H1 (cell line): ENCODE data around the gene CXCL14. TPM values are rescaled to one million over a fixed set of nuclear protein-coding genes. Genes with fewer than 3 reads are reported as not detected.

Experiments used
- CTCF ChIA-PET: fragments of 300-600 bp; sonication (Branson Sonifier 250); formaldehyde crosslinking; loops from one replicate; lab custom pipeline; 2021; ENCODE audit not compliant: partially characterized antibody; lab: Charles Lee
- POLR2A ChIA-PET: fragments of 300-600 bp; sonication (Branson Sonifier 250); formaldehyde crosslinking; loops from one replicate; lab custom pipeline; 2021; ENCODE audit warnings: inconsistent platforms; ENCODE audit not compliant: partially characterized antibody; lab: Charles Lee
- DNase-seq, 2 experiments: peaks; one replicate each; pipeline versions ENCODE4 v3.0.0 to v3.0.0-alpha.2; 2010 to 2022; ENCODE audit warnings: low spot score in 2 of 2, low read depth in 1 of 2, mixed read lengths in 1 of 2
- FAIRE-seq: peaks from 2 replicates; lab custom pipeline; 2011; peaks lifted over from hg19 to GRCh38; lab: Jason Lieb, UNC
- H2AFZ ChIP-seq: 2 replicates; pipeline ENCODE4 v1.8.1; 2012; ENCODE audit warnings: low read length, inconsistent platforms
- H2AK5ac ChIP-seq: 2 replicates; pipeline ENCODE4 v1.6.1; 2013; ENCODE audit warnings: low read depth, low read length
- H2BK120ac ChIP-seq: replicated peaks from 2 replicates; pipeline ENCODE3; 2013; ENCODE audit warnings: low read depth, low read length, inconsistent platforms
- H2BK12ac ChIP-seq: 2 replicates; pipeline ENCODE4 v1.6.1; 2013; ENCODE audit warnings: low read depth, low read length
- H2BK15ac ChIP-seq: 2 replicates; pipeline ENCODE4 v1.6.1; 2013; ENCODE audit warnings: low read length
- H2BK20ac ChIP-seq: 2 replicates; pipeline ENCODE4 v1.6.1; 2013; ENCODE audit warnings: low read length
- H2BK5ac ChIP-seq: 2 replicates; pipeline ENCODE4 v1.6.1; 2013; ENCODE audit warnings: low read depth, low read length
- H3K14ac ChIP-seq: 2 replicates; pipeline ENCODE4 v1.6.1; 2013; ENCODE audit warnings: inconsistent platforms; ENCODE audit not compliant: insufficient read length
- H3K18ac ChIP-seq: 2 replicates; pipeline ENCODE4 v1.6.1; 2013; ENCODE audit warnings: low read length; ENCODE audit errors: extremely low read depth
- H3K23ac ChIP-seq: 2 replicates; pipeline ENCODE4 v1.6.1; 2013; ENCODE audit warnings: inconsistent platforms; ENCODE audit not compliant: insufficient read length
- H3K23me2 ChIP-seq: 2 replicates; pipeline ENCODE4 v1.6.1; 2013; ENCODE audit warnings: low read depth, low read length
- H3K27ac ChIP-seq: 2 replicates; pipeline ENCODE4 v1.6.1; 2011; ENCODE audit warnings: low read depth, low read length, inconsistent platforms
- H3K27me3 ChIP-seq, 4 experiments: replicated peaks in 1 of 4; 1 replicate in 1 of 4; 2 replicates in 3 of 4; pipeline versions ENCODE4 v1.6.1 to v1.8.1; 2011 to 2013; ENCODE audit warnings: low read length in 3 of 4, mild to moderate bottlenecking in 3 of 4, inconsistent platforms in 2 of 4, mixed read lengths in 2 of 4, moderate library complexity in 1 of 4; ENCODE audit not compliant: control insufficient read depth in 3 of 4, insufficient read depth in 3 of 4; ENCODE audit errors: extremely low read depth in 1 of 4
- H3K36me3 ChIP-seq, 4 experiments: 2 replicates each; pipeline versions ENCODE4 v1.6.1 to v1.8.1; 2011 to 2013; ENCODE audit warnings: mild to moderate bottlenecking in 4 of 4, low read length in 3 of 4, moderate library complexity in 2 of 4, control low read depth in 1 of 4, inconsistent platforms in 1 of 4; ENCODE audit not compliant: insufficient read depth in 4 of 4, control insufficient read depth in 2 of 4
- H3K4ac ChIP-seq: replicated peaks from 2 replicates; pipeline ENCODE3; 2013; ENCODE audit warnings: low read length, low read depth, mixed read lengths, inconsistent platforms; ENCODE audit not compliant: insufficient read length
- H3K4me1 ChIP-seq, 4 experiments: replicated peaks in 1 of 4; 1 replicate in 1 of 4; 2 replicates in 3 of 4; pipeline versions ENCODE4 v1.6.1 to v1.8.1; 2011 to 2013; ENCODE audit warnings: low read length in 3 of 4, inconsistent platforms in 2 of 4, mixed read lengths in 1 of 4; ENCODE audit not compliant: insufficient read depth in 4 of 4, control insufficient read depth in 3 of 4
- H3K4me2 ChIP-seq, 2 experiments: 2 replicates each; pipeline versions ENCODE4 v1.6.1 to v1.8.1; 2011 to 2013; ENCODE audit warnings: low read depth in 2 of 2, low read length in 2 of 2, control low read depth in 1 of 2, inconsistent platforms in 1 of 2, mild to moderate bottlenecking in 1 of 2; ENCODE audit not compliant: insufficient read depth in 1 of 2
- H3K4me3 ChIP-seq, 4 experiments: fragments of 200-600, 300-600 bp in 1 of 4; sonication (generic), shearing (Covaris generic), sonication (Bioruptor Twin) in 1 of 4; 2 replicates each; pipeline versions ENCODE4 v1.5.1 to v1.8.1; 2011 to 2016; ENCODE audit warnings: low read length in 4 of 4, low read depth in 3 of 4, control low read depth in 2 of 4, inconsistent platforms in 2 of 4, mild to moderate bottlenecking in 2 of 4, mixed read lengths in 1 of 4, moderate library complexity in 1 of 4; ENCODE audit not compliant: insufficient read depth in 2 of 4; ENCODE audit errors: extremely low read depth in 1 of 4
- H3K56ac ChIP-seq: replicated peaks from 2 replicates; pipeline ENCODE3; 2013; ENCODE audit warnings: low read depth, mild to moderate bottlenecking, mixed read lengths, low read length, inconsistent platforms; ENCODE audit not compliant: insufficient read length
- H3K79me1 ChIP-seq: 2 replicates; pipeline ENCODE4 v1.6.1; 2013; ENCODE audit warnings: low read depth, low read length, control low read depth
- H3K79me2 ChIP-seq, 2 experiments: 2 replicates each; pipeline versions ENCODE4 v1.6.1 to v1.8.1; 2012 to 2013; ENCODE audit warnings: low read length in 2 of 2, mild to moderate bottlenecking in 2 of 2, inconsistent platforms in 1 of 2; ENCODE audit not compliant: insufficient read depth in 2 of 2, control insufficient read depth in 1 of 2
- H3K9ac ChIP-seq, 4 experiments: replicated peaks in 1 of 4; 1 replicate in 1 of 4; 2 replicates in 3 of 4; pipeline versions ENCODE4 v1.6.1 to v1.8.1; 2011 to 2013; ENCODE audit warnings: low read depth in 3 of 4, low read length in 3 of 4, control low read depth in 2 of 4, mild to moderate bottlenecking in 2 of 4, moderate library complexity in 2 of 4, inconsistent platforms in 1 of 4; ENCODE audit errors: extremely low read depth in 1 of 4
- H3K9me3 ChIP-seq, 2 experiments: 2 replicates each; pipeline versions ENCODE4 v1.6.1 to v1.8.1; 2012 to 2013; ENCODE audit warnings: mild to moderate bottlenecking in 2 of 2, moderate library complexity in 2 of 2, control low read depth in 1 of 2, inconsistent platforms in 1 of 2, low read depth in 1 of 2, low read length in 1 of 2, mixed read lengths in 1 of 2; ENCODE audit not compliant: insufficient read depth in 2 of 2
- H4K20me1 ChIP-seq, 2 experiments: replicated peaks in 1 of 2; 2 replicates each; pipeline versions ENCODE3 to v1.8.1; 2011 to 2013; ENCODE audit warnings: inconsistent platforms in 2 of 2, low read length in 2 of 2, mild to moderate bottlenecking in 1 of 2; ENCODE audit not compliant: insufficient read depth in 2 of 2, control insufficient read depth in 1 of 2
- H4K5ac ChIP-seq: 2 replicates; pipeline ENCODE4 v1.6.1; 2013; ENCODE audit warnings: low read length, low read depth, mixed read lengths, inconsistent platforms; ENCODE audit not compliant: insufficient read length
- H4K8ac ChIP-seq: 2 replicates; pipeline ENCODE4 v1.8.0; 2013; ENCODE audit warnings: mild to moderate bottlenecking, moderate library complexity, low read length, inconsistent platforms; ENCODE audit not compliant: insufficient read depth; ENCODE audit errors: extremely low read depth
- H4K91ac ChIP-seq: replicated peaks from 2 replicates; pipeline ENCODE3; 2013; ENCODE audit warnings: low read length, mixed read lengths, inconsistent platforms; ENCODE audit not compliant: insufficient read length
- ATF2 ChIP-seq: IDR thresholded peaks from 2 replicates; pipeline ENCODE4 v1.6.1; 2012; ENCODE audit warnings: low read length, inconsistent platforms
- EGR1 ChIP-seq: IDR thresholded peaks from 2 replicates; pipeline ENCODE4 v1.6.1; 2011; ENCODE audit warnings: low read depth, low read length, borderline replicate concordance
- FOSL1 ChIP-seq: IDR thresholded peaks from 2 replicates; pipeline ENCODE4 v1.6.1; 2011; ENCODE audit warnings: mild to moderate bottlenecking, low read depth, low read length, moderate library complexity; ENCODE audit not compliant: insufficient read depth
- GABPA ChIP-seq: IDR thresholded peaks from 2 replicates; pipeline ENCODE4 v1.6.1; 2011; ENCODE audit warnings: mild to moderate bottlenecking, low read length, moderate library complexity, borderline replicate concordance; ENCODE audit not compliant: insufficient read depth
- GTF2F1 ChIP-seq: IDR thresholded peaks from 2 replicates; pipeline ENCODE4 v1.6.1; 2012; ENCODE audit warnings: low read depth, low read length, improper control_type of control experiment, borderline replicate concordance
- KDM5A ChIP-seq: fragments of 200-600 bp; IDR thresholded peaks from 2 replicates; pipeline ENCODE4 v1.7.1; 2012; ENCODE audit warnings: mild to moderate bottlenecking, low read length, inconsistent platforms, mixed read lengths
- NANOG ChIP-seq: IDR thresholded peaks from 2 replicates; pipeline ENCODE4 v1.6.1; 2011; ENCODE audit warnings: low read length, low read depth, mild to moderate bottlenecking, inconsistent platforms; ENCODE audit not compliant: insufficient read depth, poor library complexity, severe bottlenecking
- POLR2AphosphoS5 ChIP-seq: IDR thresholded peaks from 2 replicates; pipeline ENCODE4 v1.6.1; 2011; ENCODE audit warnings: low read depth, low read length
- SP2 ChIP-seq: IDR thresholded peaks from 2 replicates; pipeline ENCODE4 v1.6.1; 2012; ENCODE audit warnings: mild to moderate bottlenecking, low read length, inconsistent platforms
- TBP ChIP-seq: IDR thresholded peaks from 2 replicates; pipeline ENCODE4 v1.6.1; 2011; ENCODE audit warnings: low read depth, low read length, improper control_type of control experiment
- TEAD4 ChIP-seq: IDR thresholded peaks from 2 replicates; pipeline ENCODE4 v1.6.1; 2012; ENCODE audit warnings: low read depth, low read length, inconsistent platforms, mixed read lengths
- USF2 ChIP-seq: IDR thresholded peaks from 2 replicates; pipeline ENCODE4 v1.6.1; 2011; ENCODE audit warnings: low read length, improper control_type of control experiment
- WGBS, 2 experiments: shearing (Covaris generic) in 1 of 2; methylation state at CpG; one replicate each; pipeline versions ENCODE4 v1.1.6 to v1.1.7; 2013 to 2015; ENCODE audit warnings: low lambda C conversion rate in 2 of 2, mixed read lengths in 2 of 2, inconsistent platforms in 1 of 2, low coverage in 1 of 2, missing lambda C conversion rate in 1 of 2; ENCODE audit not compliant: insufficient replicate concordance in 2 of 2, insufficient coverage in 1 of 2, insufficient read length in 1 of 2; ENCODE audit errors: extremely low coverage in 1 of 2, missing lambda C conversion rate in 1 of 2; 5-methylcytosine and 5-hydroxymethylcytosine counted together
- polyA plus RNA-seq, 7 experiments: library from polyadenylated mRNA; depleted of rRNA in 3 of 7; stranded (reverse) in 5 of 7; unstranded in 2 of 7; fragments of >200 nt in 5 of 7; fragments of 200-250 nt in 2 of 7; gene quantifications; 1 replicate in 5 of 7; 2 replicates in 1 of 7; 4 replicates in 1 of 7; pipeline versions ENCODE4 v1.2.1 to v1.2.3, GENCODE V29; 2011 to 2013; ENCODE audit warnings: missing spikeins in 2 of 7, mixed read lengths in 2 of 7
- total RNA-seq: library from RNA; stranded (reverse); fragmentation: NEBNext Ultra II Directional; extraction: Animal tissue kit (Norgen Biotek cat#: 25700); gene quantifications from 2 replicates; pipeline ENCODE4 v1.2.1, GENCODE V29; 2021

Gene CXCL14
- total and polyA plus RNA-seq, 2 of the 8 experiments (the other 6 are each of a cell fraction or from before 2014, with no cell fraction given) = 1.5 to 1.8 TPM

- Histone ChIP-seq H3K79me2 (no peaks in the 10 kb centered on the region), H3K23ac (no peak overlapping the region), H3K23me2 (no peaks in the 10 kb centered on the region), H4K8ac (no peak overlapping the region), H3K27ac (no peak overlapping the region), H4K91ac (no peak overlapping the region), H3K4me3 (no peak overlapping the region), H2BK15ac (no peak overlapping the region), H3K56ac (no peak overlapping the region), H3K27me3 (peaks cover 0 to 11% (median 4%) of the 10 kb centered on the region in 4 experiments; a peak in 4 of 7 replicates), H3K36me3 (no peaks in the 10 kb centered on the region), H3K14ac (no peak overlapping the region), H2AK5ac (no peak overlapping the region), H2BK20ac (no peak overlapping the region), H2BK12ac (no peak overlapping the region), H3K4me1 (peaks cover 3 to 9% (median 6%) of the 10 kb centered on the region in 4 experiments; a peak in 6 of 7 replicates), H2BK5ac (no peak overlapping the region), H4K20me1 (no peaks in the 10 kb centered on the region), H3K9ac (no peak overlapping the region), H3K4me2 (no peak overlapping the region), H4K5ac (no peak overlapping the region), H3K18ac (no peak overlapping the region), H3K9me3 (no peaks in the 10 kb centered on the region), H2BK120ac (no peak overlapping the region), H2AFZ (no peak overlapping the region), H3K79me1 (no peaks in the 10 kb centered on the region), H3K4ac (no peak overlapping the region)
- WGBS, 2 experiments = 91% methylated on average over 9 of the region's 9 CpGs; no CpG with 5 or more reads in 1 of the 2 experiments
- ChIA-PET CTCF (interaction anchor here (1.2 to 20.6 kb wide), 7 partner anchors 8 to 258 kb away, joined by 3 to 547 read pairs (median 248); partner anchors contain the start of gene SLC25A48), POLR2A (no interaction called here)
- FAIRE-seq (no peak), DNase-seq (no peak)
- TF ChIP-seq USF2 (no peak), FOSL1 (no peak), TBP (no peak), ATF2 (no peak), GTF2F1 (no peak), POLR2AphosphoS5 (no peak), GABPA (no peak), SP2 (no peak), NANOG (no peak), EGR1 (no peak), TEAD4 (no peak), KDM5A (no peak)
Observed at GRCh38 chr5:135571902-135572301, 6.9 kb downstream of the CXCL14 start.
